ENCODE results near the gene STK40. TPM values are rescaled to one million over a fixed set of nuclear protein-coding genes. Genes with fewer than 3 reads are reported as not detected.

The STK40 gene
- total RNA-seq, 1 experiment from 2014 or later = 25.0 TPM

GRCh38 chr1:36306902-36307456 is 78.7 kb downstream of the STK40 start:
- peak overlapping the region; percentile 89 for H3K4me3 ChIP-seq (ENCODE audit: insufficient read depth, low read depth, low read length)
- peak; percentile 99 for DNase-seq
- H3K36me3 ChIP-seq (replicated peaks; ENCODE audit: control insufficient read depth, insufficient read depth, low read length) = peaks cover 11% of the 10 kb centered on the region
- peaks cover 2% of the 10 kb centered on the region; the same call in 1 of the 2 replicates for H3K27me3 ChIP-seq (ENCODE audit: control insufficient read depth, insufficient read depth, low read length)

- H3K27me3 ChIP-seq (ENCODE audit: control insufficient read depth, insufficient read depth, low read length) = peaks cover 2% of the 10 kb centered on the region; the same call in 1 of the 2 replicates
- H3K36me3 ChIP-seq (replicated peaks; ENCODE audit: control insufficient read depth, insufficient read depth, low read length) = peaks cover 17% of the 10 kb centered on the region
- H3K4me3 ChIP-seq (ENCODE audit: insufficient read depth, low read depth, low read length) = peak within 1 kb of the TSS; percentile 89
- DNase-seq = peak; percentile 96
These were observed 79.4 kb downstream of the STK40 start, which contains the start of gene SH3D21 for GRCh38 chr1:36306210-36306901. TSS of gene SH3D21 (plus strand) at chr1:36306368. CDS start at chr1:36306421, 53 bp downstream.

GRCh38 chr1:36305915-36306209 is 79.9 kb downstream of the STK40 start:
- DNase-seq = no peak
- H3K27me3 ChIP-seq (ENCODE audit: control insufficient read depth, insufficient read depth, low read length) = peaks cover 2% of the 10 kb centered on the region; the same call in 1 of the 2 replicates
- H3K36me3 ChIP-seq (replicated peaks; ENCODE audit: control insufficient read depth, insufficient read depth, low read length) = peaks cover 22% of the 10 kb centered on the region
- H3K4me3 ChIP-seq (ENCODE audit: insufficient read depth, low read depth, low read length) = peak overlapping the region; percentile 89

GRCh38 chr1:36304970-36305914 is 80.5 kb downstream of the STK40 start:
- no peak for DNase-seq
- peaks cover 2% of the 10 kb centered on the region; the same call in 1 of the 2 replicates for H3K27me3 ChIP-seq (ENCODE audit: control insufficient read depth, insufficient read depth, low read length)
- peaks cover 26% of the 10 kb centered on the region for H3K36me3 ChIP-seq (replicated peaks; ENCODE audit: control insufficient read depth, insufficient read depth, low read length)
- H3K4me3 ChIP-seq (ENCODE audit: insufficient read depth, low read depth, low read length) = no peak overlapping the region; the same call in 1 of the 2 replicates

- no peak overlapping the region for H3K4me3 ChIP-seq (ENCODE audit: insufficient read depth, low read depth, low read length)
- H3K27me3 ChIP-seq (ENCODE audit: control insufficient read depth, insufficient read depth, low read length) = peaks cover 2% of the 10 kb centered on the region; the same call in 1 of the 2 replicates
- DNase-seq = no peak
- H3K36me3 ChIP-seq (replicated peaks; ENCODE audit: control insufficient read depth, insufficient read depth, low read length) = peaks cover 28% of the 10 kb centered on the region
These were observed 81.2 kb downstream of the STK40 start for GRCh38 chr1:36304521-36304920.

GRCh38 chr1:36303650-36304360 is 81.9 kb downstream of the STK40 start:
- Histone ChIP-seq H3K36me3 (replicated peaks; ENCODE audit: control insufficient read depth, insufficient read depth, low read length) (peaks cover 28% of the 10 kb centered on the region), H3K27me3 (ENCODE audit: control insufficient read depth, insufficient read depth, low read length) (peaks cover 2% of the 10 kb centered on the region; the same call in 1 of the 2 replicates)
- no peak for DNase-seq

GRCh38 chr1:36303244-36303643 is 82.5 kb downstream of the STK40 start:
- Histone ChIP-seq H3K4me3 (ENCODE audit: insufficient read depth, low read depth, low read length) (no peak overlapping the region), H3K27me3 (ENCODE audit: control insufficient read depth, insufficient read depth, low read length) (peaks cover 2% of the 10 kb centered on the region; the same call in 1 of the 2 replicates), H3K36me3 (replicated peaks; ENCODE audit: control insufficient read depth, insufficient read depth, low read length) (peaks cover 32% of the 10 kb centered on the region)
- no peak for DNase-seq

More at GRCh38 chr1:36303650-36304360, 81.9 kb downstream of the STK40 start:
- no peak overlapping the region for H3K4me3 ChIP-seq (ENCODE audit: insufficient read depth, low read depth, low read length)

- no peak for DNase-seq
- H3K4me3 ChIP-seq (ENCODE audit: insufficient read depth, low read depth, low read length) = no peak overlapping the region
- no peaks in the 10 kb centered on the region for H3K27me3 ChIP-seq (ENCODE audit: control insufficient read depth, insufficient read depth, low read length)
- H3K36me3 ChIP-seq (replicated peaks; ENCODE audit: control insufficient read depth, insufficient read depth, low read length) = peaks cover 40% of the 10 kb centered on the region
These were observed 84.5 kb downstream of the STK40 start for GRCh38 chr1:36301220-36301619.

GRCh38 chr1:36300526-36300925 is 85.2 kb downstream of the STK40 start:
- Histone ChIP-seq H3K36me3 (replicated peaks; ENCODE audit: control insufficient read depth, insufficient read depth, low read length) (peaks cover 42% of the 10 kb centered on the region), H3K4me3 (ENCODE audit: insufficient read depth, low read depth, low read length) (no peak overlapping the region), H3K27me3 (ENCODE audit: control insufficient read depth, insufficient read depth, low read length) (no peaks in the 10 kb centered on the region)
- DNase-seq = no peak

GRCh38 chr1:36298640-36299039 is 87.1 kb downstream of the STK40 start:
- Histone ChIP-seq H3K4me3 (ENCODE audit: insufficient read depth, low read depth, low read length) (no peak overlapping the region), H3K27me3 (ENCODE audit: control insufficient read depth, insufficient read depth, low read length) (no peaks in the 10 kb centered on the region), H3K36me3 (replicated peaks; ENCODE audit: control insufficient read depth, insufficient read depth, low read length) (peaks cover 50% of the 10 kb centered on the region)
- DNase-seq = no peak

GRCh38 chr1:36297062-36297461 is 88.7 kb downstream of the STK40 start:
- peaks cover 47% of the 10 kb centered on the region for H3K36me3 ChIP-seq (replicated peaks; ENCODE audit: control insufficient read depth, insufficient read depth, low read length)
- no peaks in the 10 kb centered on the region for H3K27me3 ChIP-seq (ENCODE audit: control insufficient read depth, insufficient read depth, low read length)
- no peak for DNase-seq
- H3K4me3 ChIP-seq (ENCODE audit: insufficient read depth, low read depth, low read length) = no peak overlapping the region

- Histone ChIP-seq H3K27me3 (ENCODE audit: control insufficient read depth, insufficient read depth, low read length) (no peaks in the 10 kb centered on the region), H3K36me3 (replicated peaks; ENCODE audit: control insufficient read depth, insufficient read depth, low read length) (peaks cover 44% of the 10 kb centered on the region), H3K4me3 (ENCODE audit: insufficient read depth, low read depth, low read length) (no peak overlapping the region)
- no peak for DNase-seq
These were observed 90.3 kb downstream of the STK40 start for GRCh38 chr1:36295390-36295789.

Measured in H7 (cell line).